Neuronal stem cell (in vitro differentiated cells): Measurements from ENCODE around the gene SLC44A4.

Source experiments
- DNase-seq: peaks from one replicate; pipeline ENCODE4 v3.0.0-alpha.2; 2013; ENCODE audit warnings: low spot score
- H2AFZ ChIP-seq: one replicate; pipeline ENCODE4 v1.6.1; 2013; ENCODE audit warnings: mild to moderate bottlenecking, low read length, inconsistent platforms
- H2AK5ac ChIP-seq: 2 replicates; pipeline ENCODE4 v1.6.1; 2013; ENCODE audit warnings: low read depth, mild to moderate bottlenecking, inconsistent platforms, low read length, moderate library complexity, mixed read lengths
- H2BK120ac ChIP-seq: 2 replicates; pipeline ENCODE4 v1.6.1; 2013; ENCODE audit warnings: low read depth, mild to moderate bottlenecking, inconsistent platforms, low read length, moderate library complexity, mixed read lengths
- H2BK12ac ChIP-seq: one replicate; pipeline ENCODE4 v1.6.1; 2013; ENCODE audit warnings: low read length, inconsistent platforms
- H2BK15ac ChIP-seq: 2 replicates; pipeline ENCODE4 v1.6.1; 2013; ENCODE audit warnings: mild to moderate bottlenecking, low read length, inconsistent platforms, mixed read lengths
- H2BK5ac ChIP-seq: one replicate; pipeline ENCODE4 v1.6.1; 2013; ENCODE audit warnings: inconsistent platforms, mild to moderate bottlenecking, low read length, moderate library complexity
- H3K14ac ChIP-seq: one replicate; pipeline ENCODE4 v1.6.1; 2013; ENCODE audit warnings: low read length, inconsistent platforms
- H3K18ac ChIP-seq: 2 replicates; pipeline ENCODE4 v1.6.1; 2013; ENCODE audit warnings: low read length, inconsistent platforms
- H3K23ac ChIP-seq: 2 replicates; pipeline ENCODE4 v1.6.1; 2013; ENCODE audit warnings: low read depth, mild to moderate bottlenecking, mixed read lengths, low read length, inconsistent platforms; ENCODE audit not compliant: poor library complexity
- H3K27ac ChIP-seq: replicated peaks from 3 replicates; pipeline ENCODE4 v1.5.1; 2013; ENCODE audit warnings: low read length, inconsistent platforms
- H3K27me3 ChIP-seq, 3 experiments: 2 replicates each; pipeline ENCODE4 v1.6.1; 2013; ENCODE audit warnings: low read length in 3 of 3, mild to moderate bottlenecking in 2 of 3, inconsistent platforms in 1 of 3, low read depth in 1 of 3, mixed read lengths in 1 of 3, moderate library complexity in 1 of 3; ENCODE audit not compliant: control insufficient read depth in 3 of 3, insufficient read depth in 3 of 3
- H3K36me3 ChIP-seq, 2 donors: replicated peaks in 1 of 2; 2 replicates each; pipeline ENCODE4 v1.6.1; 2013; ENCODE audit warnings: low read length in 2 of 2; ENCODE audit not compliant: control insufficient read depth in 2 of 2, insufficient read depth in 2 of 2
- H3K4ac ChIP-seq: 2 replicates; pipeline ENCODE4 v1.6.1; 2013; ENCODE audit warnings: inconsistent platforms, mild to moderate bottlenecking, low read length, moderate library complexity
- H3K4me1 ChIP-seq, 2 donors: 1 replicate in 1 of 2; 2 replicates in 1 of 2; pipeline ENCODE4 v1.6.1; 2013; ENCODE audit warnings: low read length in 2 of 2, low read depth in 1 of 2; ENCODE audit not compliant: control insufficient read depth in 2 of 2, insufficient read depth in 1 of 2
- H3K4me2 ChIP-seq: one replicate; pipeline ENCODE4 v1.6.1; 2013; ENCODE audit warnings: mild to moderate bottlenecking, low read length, inconsistent platforms; ENCODE audit not compliant: insufficient read depth, poor library complexity, severe bottlenecking
- H3K4me3 ChIP-seq, 2 donors: 2 replicates each; pipeline ENCODE4 v1.5.1; 2013; ENCODE audit warnings: low read length in 2 of 2, mild to moderate bottlenecking in 2 of 2, inconsistent platforms in 1 of 2, moderate library complexity in 1 of 2
- H3K79me1 ChIP-seq: one replicate; pipeline ENCODE4 v1.6.1; 2013; ENCODE audit warnings: low read depth, mild to moderate bottlenecking, inconsistent platforms, low read length, moderate library complexity
- H3K9ac ChIP-seq: one replicate; pipeline ENCODE4 v1.6.1; 2013; ENCODE audit warnings: mild to moderate bottlenecking, low read depth, low read length, inconsistent platforms; ENCODE audit not compliant: poor library complexity
- H3K9me3 ChIP-seq, 2 donors: replicated peaks in 1 of 2; 2 replicates each; pipeline versions ENCODE3 to v1.6.1; 2013; ENCODE audit warnings: low read length in 2 of 2, mild to moderate bottlenecking in 2 of 2, inconsistent platforms in 1 of 2, low read depth in 1 of 2, mixed read lengths in 1 of 2, moderate library complexity in 1 of 2; ENCODE audit not compliant: control insufficient read depth in 2 of 2, insufficient read depth in 1 of 2
- H4K8ac ChIP-seq: one replicate; pipeline ENCODE4 v1.6.1; 2013; ENCODE audit warnings: low read depth, mild to moderate bottlenecking, inconsistent platforms, low read length, moderate library complexity
- H4K91ac ChIP-seq: one replicate; pipeline ENCODE4 v1.6.1; 2013; ENCODE audit warnings: low read length, low read depth, mild to moderate bottlenecking, inconsistent platforms; ENCODE audit not compliant: poor library complexity
- WGBS, 2 donors: extraction: QIAGEN DNeasy Blood & Tissue Kit; methylation state at CpG; one replicate each; pipeline ENCODE4 v1.1.7; 2013; ENCODE audit warnings: missing lambda C conversion rate in 2 of 2, mixed read lengths in 1 of 2; ENCODE audit not compliant: insufficient read length in 2 of 2, insufficient replicate concordance in 1 of 2; ENCODE audit errors: extremely low coverage in 2 of 2; 5-methylcytosine and 5-hydroxymethylcytosine counted together

The SLC44A4 gene

DNA sequence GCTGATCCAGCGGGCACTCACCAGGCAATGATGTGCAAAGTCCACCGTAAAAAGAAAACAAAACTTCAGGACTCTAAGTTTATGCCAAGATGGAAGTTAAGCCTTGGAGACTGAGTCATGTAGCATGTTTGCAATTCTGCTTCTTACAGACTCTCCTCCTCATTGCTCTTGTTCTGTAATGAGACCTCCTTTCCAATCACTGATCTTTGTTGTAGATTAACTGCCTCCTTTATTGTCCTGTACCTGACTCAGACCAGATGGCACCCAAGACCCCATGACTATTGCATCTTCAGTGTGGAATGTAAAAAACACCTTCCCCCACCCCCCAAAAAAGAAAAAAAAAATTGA lies 27.3 kb downstream of the SLC44A4 start:
- H3K14ac ChIP-seq: no peak overlapping the region
- no CpG with 5 or more reads among the region's 2 CpGs for WGBS, 2 donors
- H3K27me3 ChIP-seq: no peaks in the 10 kb centered on the region
- peak overlapping the region; percentile 5 for H2AFZ ChIP-seq
- H3K4me3 ChIP-seq: no peak overlapping the region
- DNase-seq: no peak
- H3K36me3 ChIP-seq: no peaks in the 10 kb centered on the region
- peaks cover 0 to 2% of the 10 kb centered on the region in 2 donors for H3K9me3 ChIP-seq
- no peak overlapping the region for H2BK12ac ChIP-seq
- no peak overlapping the region for H3K4ac ChIP-seq
- no peak overlapping the region for H2BK5ac ChIP-seq
- no peaks in the 10 kb centered on the region for H3K4me1 ChIP-seq
- H2AK5ac ChIP-seq: no peak overlapping the region
- no peak overlapping the region for H2BK15ac ChIP-seq
- no peaks in the 10 kb centered on the region for H3K79me1 ChIP-seq
- no peak overlapping the region for H3K18ac ChIP-seq
- H3K9ac ChIP-seq: no peak overlapping the region
- H4K91ac ChIP-seq: no peak overlapping the region
- no peak overlapping the region for H3K27ac ChIP-seq
- no peak overlapping the region for H2BK120ac ChIP-seq
- no peak overlapping the region for H3K23ac ChIP-seq
- H3K4me2 ChIP-seq: no peak overlapping the region
- H4K8ac ChIP-seq: no peak overlapping the region

DNA sequence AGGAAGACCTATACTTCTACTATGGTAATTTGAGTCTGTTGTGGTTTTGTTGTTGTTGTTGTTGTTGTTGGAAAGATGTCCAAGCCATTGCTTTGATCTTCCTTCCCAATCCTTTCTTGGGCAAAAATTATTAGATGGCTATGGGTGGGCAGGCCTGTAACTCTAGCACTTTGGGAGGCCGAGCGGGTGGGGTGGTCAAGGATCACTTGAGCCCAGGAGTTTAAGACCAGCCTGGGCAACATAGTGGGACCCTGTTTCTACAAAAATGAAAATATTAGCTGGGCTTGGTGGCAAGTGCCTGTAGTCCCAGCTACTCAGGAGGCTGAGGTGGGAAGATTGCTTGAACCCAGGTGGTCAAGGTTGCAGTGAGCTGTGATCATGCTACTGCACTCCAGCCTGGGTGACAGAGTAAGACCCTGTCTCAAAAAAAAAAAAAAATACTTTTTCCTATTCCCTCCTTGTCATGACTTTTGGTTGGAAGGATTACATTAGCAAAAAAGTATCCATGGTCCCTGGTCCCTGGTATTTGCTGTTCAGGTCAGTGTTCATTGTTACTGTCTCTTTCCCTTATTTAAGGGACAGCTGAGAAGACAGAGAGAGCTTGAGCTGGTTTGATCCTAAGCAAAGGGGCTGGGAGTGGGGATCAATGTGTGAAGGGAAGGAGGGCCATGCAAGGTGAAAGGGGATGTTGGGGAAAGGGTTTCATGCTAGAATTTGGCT lies 27.9 kb downstream of the SLC44A4 start:
- Histone ChIP-seq H4K8ac (no peak overlapping the region), H3K23ac (no peak overlapping the region), H3K9me3 (peaks cover 0 to 2% of the 10 kb centered on the region in 2 donors), H3K4me2 (no peak overlapping the region), H3K18ac (no peak overlapping the region), H3K14ac (no peak overlapping the region), H3K79me1 (no peaks in the 10 kb centered on the region), H3K4me3 (no peak overlapping the region), H2BK12ac (no peak overlapping the region), H4K91ac (no peak overlapping the region), H2BK5ac (no peak overlapping the region), H3K27ac (no peak overlapping the region), H2BK15ac (no peak overlapping the region), H3K4me1 (no peaks in the 10 kb centered on the region), H2AFZ (no peak overlapping the region), H3K9ac (no peak overlapping the region), H2AK5ac (no peak overlapping the region), H2BK120ac (no peak overlapping the region), H3K36me3 (no peaks in the 10 kb centered on the region), H3K4ac (no peak overlapping the region), H3K27me3 (no peaks in the 10 kb centered on the region)
- no peak for DNase-seq
- WGBS, 2 donors: no CpG with 5 or more reads among the region's 2 CpGs

DNA sequence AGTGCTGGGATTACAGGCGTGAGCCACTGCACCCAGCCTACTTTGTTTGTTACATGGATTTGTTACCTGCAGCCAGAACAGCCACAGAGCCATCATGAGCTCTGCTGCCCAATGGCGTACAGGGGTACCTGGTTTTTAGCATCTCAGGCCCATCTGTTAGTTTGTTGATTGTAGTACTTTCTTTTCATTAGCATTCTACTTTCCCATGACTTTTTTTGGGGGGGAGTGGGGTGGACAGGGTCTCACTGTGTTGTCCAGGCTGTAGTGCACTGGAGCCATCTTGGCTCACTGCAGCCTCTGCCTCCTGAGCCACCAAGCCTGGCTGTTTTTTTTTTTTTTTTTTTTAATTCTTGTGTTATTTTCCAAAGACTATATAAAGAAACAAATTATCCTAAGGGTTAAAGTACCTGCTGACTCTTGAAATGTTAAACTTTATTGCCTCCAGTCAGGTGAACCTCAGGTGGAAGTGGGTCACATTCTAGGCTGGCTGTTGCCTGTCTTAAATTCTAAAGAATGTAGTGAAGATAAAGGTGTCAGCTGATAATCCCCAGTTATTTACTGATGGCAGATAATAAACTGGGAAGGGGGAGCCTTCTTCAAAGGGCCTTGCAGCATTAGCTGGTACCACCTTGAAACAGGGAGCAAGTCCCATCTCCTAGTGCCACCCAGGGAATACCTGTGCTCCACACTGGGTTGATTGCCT lies 31.4 kb downstream of the SLC44A4 start:
- H3K27me3 ChIP-seq: no peaks in the 10 kb centered on the region
- peaks cover 0 to 4% of the 10 kb centered on the region in 2 donors for H3K36me3 ChIP-seq
- DNase-seq: no peak
- H3K14ac ChIP-seq: no peak overlapping the region
- H4K8ac ChIP-seq: no peak overlapping the region
- H3K4ac ChIP-seq: no peak overlapping the region
- H2BK12ac ChIP-seq: no peak overlapping the region
- no peak overlapping the region for H2BK15ac ChIP-seq
- H3K23ac ChIP-seq: no peak overlapping the region
- H4K91ac ChIP-seq: no peak overlapping the region
- H3K18ac ChIP-seq: no peak overlapping the region
- H3K79me1 ChIP-seq: no peaks in the 10 kb centered on the region
- no peak overlapping the region for H3K27ac ChIP-seq
- H2BK120ac ChIP-seq: no peak overlapping the region
- no peak overlapping the region for H2BK5ac ChIP-seq
- no peak overlapping the region for H2AFZ ChIP-seq
- no peaks in the 10 kb centered on the region for H3K4me1 ChIP-seq
- H3K9me3 ChIP-seq: no peaks in the 10 kb centered on the region
- no peak overlapping the region for H3K9ac ChIP-seq
- no peak overlapping the region for H2AK5ac ChIP-seq
- no CpG with 5 or more reads among the region's 2 CpGs for WGBS, 2 donors
- H3K4me3 ChIP-seq: no peak overlapping the region
- no peak overlapping the region for H3K4me2 ChIP-seq

DNA sequence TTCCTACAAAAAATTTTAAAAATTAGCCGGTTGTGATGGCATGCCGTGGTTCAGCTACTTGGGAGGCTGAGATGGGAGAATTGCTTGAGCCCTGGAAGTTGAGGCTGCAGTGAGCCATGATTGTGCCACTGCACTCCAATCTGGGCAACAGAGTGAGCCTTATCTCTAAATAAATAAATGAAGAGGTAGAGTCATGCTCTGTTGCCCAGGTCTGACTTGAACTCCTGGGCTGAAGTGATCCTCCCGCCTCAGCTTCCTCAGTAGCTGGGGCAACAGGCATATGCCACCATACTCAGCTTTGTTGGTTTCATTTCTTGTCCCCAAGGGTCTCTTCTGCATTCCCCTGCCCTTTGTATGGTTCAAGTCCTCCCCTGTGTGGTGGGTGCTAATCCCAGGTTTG lies 34.3 kb downstream of the SLC44A4 start:
- no peak overlapping the region for H3K27ac ChIP-seq
- no peak overlapping the region for H4K8ac ChIP-seq
- H3K9ac ChIP-seq: no peak overlapping the region
- no peak overlapping the region for H4K91ac ChIP-seq
- no peak for DNase-seq
- no peak overlapping the region for H2BK15ac ChIP-seq
- no peaks in the 10 kb centered on the region for H3K79me1 ChIP-seq
- H2BK120ac ChIP-seq: no peak overlapping the region
- H2AFZ ChIP-seq: no peak overlapping the region
- H3K9me3 ChIP-seq: no peaks in the 10 kb centered on the region
- H2BK5ac ChIP-seq: no peak overlapping the region
- H2AK5ac ChIP-seq: no peak overlapping the region
- no peak overlapping the region for H3K14ac ChIP-seq
- WGBS, 2 donors: no CpG with 5 or more reads among the region's 3 CpGs
- H3K18ac ChIP-seq: no peak overlapping the region
- no peak overlapping the region for H3K4ac ChIP-seq
- H3K36me3 ChIP-seq: peaks cover 16 to 18% of the 10 kb centered on the region in 2 donors
- no peaks in the 10 kb centered on the region for H3K4me1 ChIP-seq
- no peak overlapping the region for H2BK12ac ChIP-seq
- no peaks in the 10 kb centered on the region for H3K27me3 ChIP-seq
- no peak overlapping the region for H3K23ac ChIP-seq
- no peak overlapping the region for H3K4me3 ChIP-seq
- no peak overlapping the region for H3K4me2 ChIP-seq
